Activated T-cell treated with anti-CD3 and anti-CD28 coated beads, Interleukin-2, amount 50 U/mL, for 4 hours (primary cell): ENCODE data around the gene WWOX. TPM values are rescaled to one million over a fixed set of nuclear protein-coding genes. Genes with fewer than 3 reads are reported as not detected.

ENCODE experiments used
- ATAC-seq, 2 donors: fragments of 200-7000 bp; cut with Tn5 transposase; one replicate each; pipeline ENCODE4 v1.10.0; 2021
- DNase-seq: peaks from one replicate; pipeline ENCODE4 v3.0.0-alpha.2; 2020
- H3K27me3 Mint-ChIP-seq: one replicate; pipeline ENCODE4 v1.8.0; 2021; ENCODE audit warnings: low read depth, mixed read lengths
- H3K36me3 Mint-ChIP-seq: one replicate; pipeline ENCODE4 v1.8.0; 2022; ENCODE audit warnings: mixed read lengths; ENCODE audit not compliant: insufficient read depth
- H3K4me1 Mint-ChIP-seq: one replicate; pipeline ENCODE4 v1.8.0; 2021; ENCODE audit warnings: low read depth, mixed read lengths
- H3K4me3 Mint-ChIP-seq: one replicate; pipeline ENCODE4 v1.8.0; 2021; ENCODE audit warnings: mild to moderate bottlenecking, moderate library complexity, mixed read lengths
- H3K9me3 Mint-ChIP-seq: one replicate; pipeline ENCODE4 v1.8.0; 2021; ENCODE audit warnings: mixed read lengths
- total RNA-seq, 3 donors: library from RNA; stranded (reverse); gene quantifications; one replicate each; pipeline ENCODE4 v1.2.1, GENCODE V29; 2021

The WWOX gene
- total RNA-seq, 3 donors from 2014 or later, result 13.9 to 19.1 (median 18.9) TPM

GRCh38 chr16:78902321-78902720 lies 802.9 kb downstream of the WWOX start:
- no peak for ATAC-seq
- Mint-ChIP-seq H3K27me3 (no peaks in the 10 kb centered on the region), H3K4me1 (peaks cover 32% of the 10 kb centered on the region), H3K4me3 (no peak overlapping the region), H3K9me3 (no peaks in the 10 kb centered on the region), H3K36me3 (no peaks in the 10 kb centered on the region)
- no peak for DNase-seq

GRCh38 chr16:78903237-78903636 lies 803.8 kb downstream of the WWOX start:
- no peak for ATAC-seq
- Mint-ChIP-seq H3K27me3 (no peaks in the 10 kb centered on the region), H3K4me3 (no peak overlapping the region), H3K36me3 (no peaks in the 10 kb centered on the region), H3K9me3 (no peaks in the 10 kb centered on the region), H3K4me1 (peaks cover 26% of the 10 kb centered on the region)
- no peak for DNase-seq

- Mint-ChIP-seq H3K36me3 (no peaks in the 10 kb centered on the region), H3K27me3 (no peaks in the 10 kb centered on the region), H3K4me1 (peaks cover 22% of the 10 kb centered on the region), H3K9me3 (no peaks in the 10 kb centered on the region), H3K4me3 (no peak overlapping the region)
- ATAC-seq, result no peak
- DNase-seq, result no peak
Measured at GRCh38 chr16:78903843-78904242, 804.4 kb downstream of the WWOX start.

DNA sequence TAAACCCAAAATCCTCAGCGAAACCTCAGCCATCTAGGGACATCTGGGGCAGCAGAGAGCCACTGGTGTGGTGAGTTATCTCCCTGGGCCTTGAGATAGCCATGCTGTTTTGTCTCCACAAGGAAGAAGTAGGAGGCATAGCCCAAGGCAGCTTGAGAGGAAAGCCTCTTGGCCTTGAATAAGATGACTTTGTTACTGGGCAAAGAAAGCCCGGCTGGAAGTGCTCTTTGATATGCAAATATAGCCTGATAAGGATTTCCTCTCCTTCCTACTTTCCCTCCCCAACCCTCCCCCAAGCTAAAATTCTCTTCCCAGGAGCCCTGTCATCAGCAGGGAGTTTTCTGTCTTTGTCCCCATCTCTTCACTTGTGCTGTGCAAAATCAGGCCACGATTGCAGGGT lies 806.7 kb downstream of the WWOX start:
- Mint-ChIP-seq H3K27me3 (no peaks in the 10 kb centered on the region), H3K4me3 (no peak overlapping the region), H3K9me3 (peaks cover 10% of the 10 kb centered on the region), H3K36me3 (peaks cover 3% of the 10 kb centered on the region), H3K4me1 (peaks cover 7% of the 10 kb centered on the region)
- no peak for DNase-seq
- no peak for ATAC-seq

DNA sequence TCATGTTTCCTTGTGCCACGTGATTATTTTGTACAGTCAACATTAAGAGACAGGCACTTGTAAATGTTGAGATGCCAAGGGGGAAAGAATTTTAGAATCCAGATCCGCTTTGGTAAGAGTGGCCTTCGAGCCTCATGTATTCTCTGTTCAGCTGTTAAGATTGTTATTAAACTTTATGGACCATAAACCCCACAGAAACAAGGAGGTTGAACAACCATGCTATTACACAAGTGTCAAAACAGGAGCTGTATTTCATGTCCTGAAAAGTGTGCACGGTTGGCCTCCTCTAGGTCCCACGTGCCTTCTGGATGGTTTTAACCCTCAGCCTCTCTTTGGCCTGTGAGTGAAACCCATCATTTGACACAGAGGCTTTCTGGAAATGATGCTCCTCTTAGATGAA lies 809.8 kb downstream of the WWOX start:
- Mint-ChIP-seq H3K36me3 (peaks cover 3% of the 10 kb centered on the region), H3K4me1 (no peaks in the 10 kb centered on the region), H3K27me3 (no peaks in the 10 kb centered on the region), H3K9me3 (peaks cover 12% of the 10 kb centered on the region), H3K4me3 (no peak overlapping the region)
- no peak for ATAC-seq
- DNase-seq, result no peak

- H3K36me3 Mint-ChIP-seq, result peaks cover 2% of the 10 kb centered on the region
- H3K9me3 Mint-ChIP-seq, result peaks cover 10% of the 10 kb centered on the region
- ATAC-seq, result no peak
- DNase-seq, result no peak
- no peaks in the 10 kb centered on the region for H3K27me3 Mint-ChIP-seq
- peaks cover 7% of the 10 kb centered on the region for H3K4me1 Mint-ChIP-seq
- no peak overlapping the region for H3K4me3 Mint-ChIP-seq
Measured at GRCh38 chr16:78915811-78916345, 816.4 kb downstream of the WWOX start.

- ATAC-seq (no peak), DNase-seq (no peak)
- Mint-ChIP-seq H3K9me3 (peaks cover 17% of the 10 kb centered on the region), H3K4me1 (peaks cover 7% of the 10 kb centered on the region), H3K4me3 (no peak overlapping the region), H3K27me3 (no peaks in the 10 kb centered on the region), H3K36me3 (peaks cover 4% of the 10 kb centered on the region)
Measured at GRCh38 chr16:78916928-78917545, 817.6 kb downstream of the WWOX start.

DNA sequence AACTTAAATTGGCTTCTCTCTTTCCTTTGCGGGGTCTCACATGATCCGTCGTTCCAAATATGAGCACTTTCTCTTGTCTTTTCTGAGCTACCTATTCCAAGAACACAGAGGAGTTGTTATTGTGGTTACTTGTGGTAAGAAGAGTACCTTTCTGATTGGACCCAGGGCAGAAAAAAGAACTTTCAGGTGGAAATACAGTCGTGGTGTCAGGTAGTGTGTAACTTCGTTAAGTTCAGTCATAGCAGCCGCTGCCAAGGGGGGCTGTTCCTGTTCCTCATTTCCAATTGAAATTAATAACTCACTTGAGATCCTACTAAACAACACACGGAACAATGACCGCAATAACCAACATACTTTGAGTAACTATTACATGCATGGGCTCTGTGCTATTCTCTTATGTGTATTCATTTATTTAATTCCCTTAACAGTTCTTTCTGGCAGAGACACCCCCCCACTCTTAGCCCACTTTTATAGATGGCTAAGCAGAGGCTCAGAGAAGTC lies 819.4 kb downstream of the WWOX start:
- Mint-ChIP-seq H3K4me3 (no peak overlapping the region), H3K27me3 (no peaks in the 10 kb centered on the region), H3K36me3 (peaks cover 7% of the 10 kb centered on the region), H3K9me3 (peaks cover 23% of the 10 kb centered on the region), H3K4me1 (peaks cover 7% of the 10 kb centered on the region)
- DNase-seq, result no peak
- no peak for ATAC-seq

DNA sequence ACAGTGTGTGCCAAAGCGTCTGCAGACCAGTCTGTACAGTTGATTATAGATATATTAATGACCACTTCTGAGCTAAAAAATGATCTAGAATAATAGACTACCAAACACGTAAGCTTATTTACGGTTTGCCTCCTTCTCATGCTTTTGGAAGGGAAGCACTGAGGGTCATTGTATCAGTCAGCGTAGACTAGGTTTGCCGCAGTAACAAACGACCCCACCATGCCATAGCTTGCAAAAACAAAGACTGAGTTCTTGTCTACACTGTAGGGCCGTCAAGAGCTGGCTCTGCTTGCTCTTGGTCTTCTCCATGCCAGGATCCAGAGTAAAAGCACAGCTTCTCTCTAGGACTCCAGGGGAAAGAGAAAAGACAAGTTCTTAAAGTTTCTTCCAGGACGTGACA lies 820.4 kb downstream of the WWOX start:
- ATAC-seq (no peak), DNase-seq (no peak)
- H3K9me3 Mint-ChIP-seq, result peaks cover 23% of the 10 kb centered on the region
- no peaks in the 10 kb centered on the region for H3K27me3 Mint-ChIP-seq
- peaks cover 10% of the 10 kb centered on the region for H3K4me1 Mint-ChIP-seq
- H3K36me3 Mint-ChIP-seq, result peaks cover 7% of the 10 kb centered on the region
- no peak overlapping the region for H3K4me3 Mint-ChIP-seq

- no peak for ATAC-seq
Measured at GRCh38 chr16:78920621-78921020, 821.2 kb downstream of the WWOX start.

DNA sequence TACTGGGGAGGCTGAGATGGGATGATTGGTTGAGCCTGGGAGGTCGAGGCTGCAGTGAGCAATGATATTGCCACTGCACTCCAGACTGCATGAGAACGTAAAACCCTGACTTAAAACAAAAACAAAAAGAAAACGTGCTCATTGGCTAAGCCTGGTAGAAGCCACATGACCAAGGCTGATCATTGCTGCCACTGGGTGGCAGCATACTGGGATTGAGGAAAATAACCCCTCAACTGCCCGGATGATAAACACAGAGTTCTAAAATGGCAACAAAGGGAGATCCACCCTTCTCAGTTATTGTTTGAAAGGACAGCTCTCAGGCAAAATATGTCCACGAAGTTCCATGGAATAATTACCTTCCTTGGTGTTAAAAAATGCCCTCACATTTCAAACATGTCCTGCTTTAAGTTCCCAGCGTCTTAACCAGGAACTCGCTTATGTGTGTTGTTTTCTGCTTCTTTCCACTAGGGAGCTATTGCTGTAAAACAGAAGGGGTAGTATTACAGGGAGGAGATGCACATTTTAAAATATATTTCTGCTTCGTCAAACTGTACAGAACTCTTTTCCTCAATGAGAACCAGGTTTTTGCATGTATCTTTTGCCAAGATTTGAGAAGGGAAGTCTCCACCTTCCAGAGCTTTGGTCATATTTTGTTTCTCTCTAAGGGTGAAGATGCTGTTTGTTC lies 825.8 kb downstream of the WWOX start:
- Mint-ChIP-seq H3K4me3 (no peak overlapping the region), H3K4me1 (peaks cover 8% of the 10 kb centered on the region), H3K27me3 (no peaks in the 10 kb centered on the region), H3K9me3 (peaks cover 21% of the 10 kb centered on the region), H3K36me3 (peaks cover 7% of the 10 kb centered on the region)
- DNase-seq (peak; percentile 19), ATAC-seq (peak in 1 of 2 donors; percentile 61)

More at GRCh38 chr16:78920621-78921020, 821.2 kb downstream of the WWOX start:
- H3K9me3 Mint-ChIP-seq, result peaks cover 23% of the 10 kb centered on the region
- peaks cover 7% of the 10 kb centered on the region for H3K36me3 Mint-ChIP-seq
- no peaks in the 10 kb centered on the region for H3K27me3 Mint-ChIP-seq
- H3K4me1 Mint-ChIP-seq, result peaks cover 13% of the 10 kb centered on the region
- H3K4me3 Mint-ChIP-seq, result no peak overlapping the region
- no peak for DNase-seq

DNA sequence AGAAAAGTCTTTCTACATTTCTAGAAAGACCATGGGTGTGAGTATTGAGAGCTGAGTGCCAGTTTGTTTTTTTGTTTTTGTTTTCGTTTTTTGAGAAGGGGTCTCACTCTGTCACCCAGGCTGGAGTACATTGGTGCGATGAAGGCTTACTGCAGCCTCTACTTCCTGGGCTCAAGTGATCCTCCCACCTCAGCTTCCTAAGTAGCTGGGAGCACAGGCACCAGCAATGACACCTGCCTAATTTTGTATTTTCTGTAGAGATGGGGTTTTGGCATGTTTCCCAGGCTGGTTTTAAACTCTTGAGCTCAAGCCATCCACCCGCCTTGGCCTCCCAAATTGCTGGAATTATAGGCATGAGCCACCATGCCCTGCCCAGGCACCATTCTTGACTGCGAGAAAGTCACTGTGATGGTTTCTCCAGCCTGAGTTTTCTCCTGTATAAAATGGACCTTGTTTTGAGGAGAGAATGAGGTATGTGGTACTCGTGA lies 827.3 kb downstream of the WWOX start:
- Mint-ChIP-seq H3K4me3 (no peak overlapping the region), H3K4me1 (peaks cover 6% of the 10 kb centered on the region), H3K36me3 (peaks cover 5% of the 10 kb centered on the region), H3K27me3 (no peaks in the 10 kb centered on the region), H3K9me3 (peaks cover 9% of the 10 kb centered on the region)
- no peak for DNase-seq
- no peak for ATAC-seq

DNA sequence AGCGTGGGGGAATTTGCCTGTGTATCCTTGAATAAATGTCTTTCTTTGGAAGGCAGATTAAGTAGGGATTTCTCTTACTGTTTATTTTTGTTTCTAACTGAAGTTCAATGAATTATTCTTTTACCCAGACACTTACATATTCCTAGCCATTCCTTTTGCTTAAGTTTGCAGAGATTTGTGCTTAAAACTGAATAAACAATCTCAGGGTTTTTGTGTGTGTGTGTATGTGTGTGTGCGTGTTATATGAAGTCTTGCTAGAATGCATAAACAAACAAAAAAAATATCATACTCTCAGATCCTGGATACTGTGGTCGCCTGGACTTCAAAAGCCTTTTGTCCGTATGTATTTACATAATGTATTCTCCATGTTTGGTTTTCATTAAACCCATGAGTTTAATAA lies 828.3 kb downstream of the WWOX start:
- no peak overlapping the region for H3K4me3 Mint-ChIP-seq
- H3K27me3 Mint-ChIP-seq, result no peaks in the 10 kb centered on the region
- H3K36me3 Mint-ChIP-seq, result peaks cover 5% of the 10 kb centered on the region
- H3K4me1 Mint-ChIP-seq, result peaks cover 6% of the 10 kb centered on the region
- DNase-seq (no peak), ATAC-seq (no peak)
- peaks cover 4% of the 10 kb centered on the region for H3K9me3 Mint-ChIP-seq

DNA sequence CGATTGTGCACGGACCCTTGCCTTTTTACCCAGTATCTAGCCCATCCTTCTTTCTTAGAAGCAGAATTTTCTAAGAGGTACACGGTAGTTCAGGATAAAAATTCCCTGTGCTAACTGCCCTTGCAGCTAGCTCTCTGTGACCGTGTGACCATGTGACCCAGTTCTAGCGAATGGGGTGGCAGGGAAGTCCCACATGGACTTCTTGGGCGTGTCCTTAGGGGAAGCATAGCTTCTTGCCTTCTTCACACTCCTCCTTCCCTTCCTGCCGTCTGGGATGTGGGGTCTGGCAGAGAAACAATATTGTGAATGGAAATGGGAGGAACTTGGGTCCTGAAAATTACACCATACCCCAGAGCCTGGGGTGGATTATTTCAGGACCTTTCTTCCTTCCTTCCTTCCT lies 830.4 kb downstream of the WWOX start:
- DNase-seq (no peak), ATAC-seq (no peak)
- Mint-ChIP-seq H3K36me3 (peaks cover 3% of the 10 kb centered on the region), H3K9me3 (no peaks in the 10 kb centered on the region), H3K27me3 (no peaks in the 10 kb centered on the region), H3K4me1 (peaks cover 3% of the 10 kb centered on the region), H3K4me3 (no peak overlapping the region)

DNA sequence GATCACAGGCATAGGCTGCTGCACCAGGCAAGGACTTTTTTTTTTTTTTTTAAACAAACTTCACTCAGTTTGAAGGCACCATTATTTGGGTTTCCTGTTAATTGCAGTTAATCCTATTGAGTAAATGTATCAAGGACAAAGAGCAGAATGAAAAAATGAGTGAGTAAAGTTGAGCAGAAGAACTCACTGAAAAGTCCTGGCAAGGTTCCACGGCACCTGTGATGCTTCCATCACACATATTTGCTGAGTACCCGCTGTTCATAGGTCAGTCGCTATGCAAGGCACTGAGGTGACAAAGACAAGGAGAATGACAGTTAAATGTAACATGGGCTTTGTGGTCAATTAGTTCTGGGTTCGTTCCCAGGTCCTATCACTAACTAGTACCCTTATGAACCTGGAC lies 831.1 kb downstream of the WWOX start:
- H3K9me3 Mint-ChIP-seq, result no peaks in the 10 kb centered on the region
- H3K36me3 Mint-ChIP-seq, result peaks cover 3% of the 10 kb centered on the region
- ATAC-seq, result no peak

More for the DNA sequence above, 831.1 kb downstream of the WWOX start:
- DNase-seq, result no peak
- Mint-ChIP-seq H3K27me3 (no peaks in the 10 kb centered on the region), H3K4me3 (no peak overlapping the region), H3K4me1 (no peaks in the 10 kb centered on the region)
